OCI-LY3 (cell line): ENCODE measurements around the gene MKNK2.

Experiments used
- H2AFZ ChIP-seq: fragments of 200-600, 300-600 bp; shearing (Covaris generic); 2 replicates; pipeline ENCODE4 v1.6.0; 2014; ENCODE audit warnings: antibody characterized with exemption, low read depth, low read length
- H3K27ac ChIP-seq: fragments of 200-600, 300-600 bp; sonication (generic); 2 replicates; pipeline ENCODE4 v1.5.1; 2014; ENCODE audit warnings: mild to moderate bottlenecking, low read length, moderate library complexity, mixed read lengths
- H3K27me3 ChIP-seq: fragments of 200-600, 300-600 bp; sonication (generic); 2 replicates; pipeline ENCODE4 v1.6.1; 2014; ENCODE audit warnings: low read depth, low read length, mixed read lengths
- H3K36me3 ChIP-seq: fragments of 200-600, 300-600 bp; sonication (generic); replicated peaks from 2 replicates; pipeline ENCODE3; 2014; ENCODE audit warnings: low read depth, low read length, mixed read lengths
- H3K4me1 ChIP-seq: fragments of 300-600, 200-600 bp; sonication (generic); 2 replicates; pipeline ENCODE4 v1.6.1; 2014; ENCODE audit warnings: low read length, mixed read lengths
- H3K4me2 ChIP-seq: fragments of 200-600, 300-600 bp; sonication (generic); 2 replicates; pipeline ENCODE4 v1.6.1; 2014; ENCODE audit warnings: low read length, mixed read lengths
- H3K4me3 ChIP-seq: fragments of 300-600, 200-600 bp; sonication (generic); 2 replicates; pipeline ENCODE4 v1.5.1; 2014; ENCODE audit warnings: antibody characterized with exemption, mild to moderate bottlenecking, low read length, moderate library complexity
- H3K79me2 ChIP-seq: fragments of 300-600, 200-600 bp; shearing (Covaris generic); 2 replicates; pipeline ENCODE4 v1.6.1; 2014; ENCODE audit warnings: mild to moderate bottlenecking, low read length, mixed read lengths
- H3K9ac ChIP-seq: fragments of 300-600, 200-600 bp; shearing (Covaris generic); 2 replicates; pipeline ENCODE4 v1.6.0; 2014; ENCODE audit warnings: mild to moderate bottlenecking, low read length, moderate library complexity
- H3K9me3 ChIP-seq: fragments of 200-600, 300-600 bp; shearing (Covaris generic); 2 replicates; pipeline ENCODE4 v1.6.1; 2014; ENCODE audit warnings: low read length, mixed read lengths; ENCODE audit not compliant: insufficient read depth
- H4K20me1 ChIP-seq: fragments of 200-600, 300-600 bp; sonication (generic); 2 replicates; pipeline ENCODE4 v1.6.1; 2016; ENCODE audit warnings: low read length, mixed read lengths; ENCODE audit not compliant: insufficient read depth
- EZH2phosphoT487 ChIP-seq: fragments of 200-600 bp; shearing (Covaris generic); IDR thresholded peaks from 2 replicates; pipeline ENCODE4 v1.6.1; 2018; ENCODE audit warnings: antibody characterized with exemption, mixed run types, low read depth
- TF ChIP-seq, protein P1 (sequence below): fragments of 200-600, 300-600 bp; sonication (generic); IDR thresholded peaks from 2 replicates; pipeline ENCODE4 v1.5.1; 2014; ENCODE audit warnings: antibody characterized with exemption, low read length, low read depth

Gene MKNK2

DNA sequence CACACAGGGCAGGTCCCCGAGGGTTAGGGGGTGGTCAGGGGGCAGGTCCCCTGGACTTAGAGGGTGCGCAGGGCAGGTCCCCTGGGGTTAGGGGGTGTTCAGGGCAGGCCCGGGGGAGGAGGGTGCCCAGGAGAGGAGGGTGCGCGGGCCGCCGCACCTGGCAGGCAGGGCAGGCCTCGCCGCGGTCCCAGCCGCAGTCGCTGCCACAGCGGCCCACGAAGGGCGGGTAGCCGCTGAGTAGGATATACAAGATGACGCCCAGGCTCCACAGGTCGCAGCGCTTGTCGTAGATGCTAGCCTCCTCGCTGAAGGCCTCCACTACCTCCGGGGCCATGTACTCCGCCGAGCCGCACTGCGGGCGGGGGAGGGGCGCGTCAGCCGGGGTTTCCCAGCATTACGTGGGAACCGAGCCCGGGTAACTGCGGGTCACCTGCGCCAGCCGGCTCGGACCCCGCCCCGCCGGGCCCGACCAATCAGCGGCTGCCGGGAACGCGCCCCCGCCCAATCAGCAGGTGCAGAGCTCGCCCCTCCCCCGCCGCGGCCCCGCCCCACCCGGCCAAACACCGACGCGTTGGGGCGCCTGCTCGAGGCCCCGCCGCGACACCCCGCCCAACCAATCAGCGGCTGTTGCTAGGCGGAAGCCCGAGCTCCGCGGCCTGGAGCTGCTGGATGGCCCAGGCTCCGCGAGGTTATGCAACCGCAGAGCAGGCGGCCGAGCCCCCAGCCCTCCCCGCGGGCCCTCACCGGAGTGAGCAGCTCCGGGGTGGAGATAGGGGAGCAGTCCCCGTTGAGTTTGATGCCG lies 9.2 kb downstream of the MKNK2 start:
- Histone ChIP-seq H3K27me3 (no peaks in the 10 kb centered on the region), H4K20me1 (peaks cover 95% of the 10 kb centered on the region), H3K4me2 (peak overlapping the region; percentile 70), H3K9ac (peak overlapping the region; percentile 66), H3K27ac (peak overlapping the region; percentile 87), H3K4me1 (peaks cover 57% of the 10 kb centered on the region), H3K36me3 (peaks cover 78% of the 10 kb centered on the region), H2AFZ (no peak overlapping the region), H3K4me3 (peak overlapping the region; percentile 62), H3K9me3 (no peaks in the 10 kb centered on the region), H3K79me2 (peaks cover 59% of the 10 kb centered on the region)
- TF ChIP-seq, protein P1, sequence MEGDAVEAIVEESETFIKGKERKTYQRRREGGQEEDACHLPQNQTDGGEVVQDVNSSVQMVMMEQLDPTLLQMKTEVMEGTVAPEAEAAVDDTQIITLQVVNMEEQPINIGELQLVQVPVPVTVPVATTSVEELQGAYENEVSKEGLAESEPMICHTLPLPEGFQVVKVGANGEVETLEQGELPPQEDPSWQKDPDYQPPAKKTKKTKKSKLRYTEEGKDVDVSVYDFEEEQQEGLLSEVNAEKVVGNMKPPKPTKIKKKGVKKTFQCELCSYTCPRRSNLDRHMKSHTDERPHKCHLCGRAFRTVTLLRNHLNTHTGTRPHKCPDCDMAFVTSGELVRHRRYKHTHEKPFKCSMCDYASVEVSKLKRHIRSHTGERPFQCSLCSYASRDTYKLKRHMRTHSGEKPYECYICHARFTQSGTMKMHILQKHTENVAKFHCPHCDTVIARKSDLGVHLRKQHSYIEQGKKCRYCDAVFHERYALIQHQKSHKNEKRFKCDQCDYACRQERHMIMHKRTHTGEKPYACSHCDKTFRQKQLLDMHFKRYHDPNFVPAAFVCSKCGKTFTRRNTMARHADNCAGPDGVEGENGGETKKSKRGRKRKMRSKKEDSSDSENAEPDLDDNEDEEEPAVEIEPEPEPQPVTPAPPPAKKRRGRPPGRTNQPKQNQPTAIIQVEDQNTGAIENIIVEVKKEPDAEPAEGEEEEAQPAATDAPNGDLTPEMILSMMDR: no peak
- no peak for TF ChIP-seq EZH2phosphoT487

DNA sequence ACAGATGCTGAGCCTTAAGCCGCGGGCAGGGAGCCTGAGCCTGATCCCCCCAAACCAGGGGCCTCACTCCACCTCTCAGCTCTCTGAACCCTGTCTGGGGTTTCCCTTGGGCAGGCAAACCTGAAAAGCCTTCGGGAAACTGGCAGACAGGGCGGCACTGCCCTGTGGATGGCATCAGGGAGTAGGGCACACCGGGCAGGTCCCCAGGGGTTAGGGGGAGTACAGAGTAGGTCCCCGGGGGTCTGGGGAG lies 9.7 kb downstream of the MKNK2 start:
- Histone ChIP-seq H2AFZ (no peak overlapping the region), H3K27me3 (no peaks in the 10 kb centered on the region), H3K36me3 (peaks cover 73% of the 10 kb centered on the region), H3K9me3 (no peaks in the 10 kb centered on the region), H3K9ac (peak overlapping the region; percentile 66), H3K4me1 (peaks cover 52% of the 10 kb centered on the region), H3K4me3 (peak overlapping the region; percentile 62), H3K27ac (peak overlapping the region; percentile 87), H4K20me1 (peaks cover 89% of the 10 kb centered on the region), H3K4me2 (peak overlapping the region; percentile 70), H3K79me2 (peaks cover 53% of the 10 kb centered on the region)
- no peak for TF ChIP-seq EZH2phosphoT487
- TF ChIP-seq, protein P1: no peak

DNA sequence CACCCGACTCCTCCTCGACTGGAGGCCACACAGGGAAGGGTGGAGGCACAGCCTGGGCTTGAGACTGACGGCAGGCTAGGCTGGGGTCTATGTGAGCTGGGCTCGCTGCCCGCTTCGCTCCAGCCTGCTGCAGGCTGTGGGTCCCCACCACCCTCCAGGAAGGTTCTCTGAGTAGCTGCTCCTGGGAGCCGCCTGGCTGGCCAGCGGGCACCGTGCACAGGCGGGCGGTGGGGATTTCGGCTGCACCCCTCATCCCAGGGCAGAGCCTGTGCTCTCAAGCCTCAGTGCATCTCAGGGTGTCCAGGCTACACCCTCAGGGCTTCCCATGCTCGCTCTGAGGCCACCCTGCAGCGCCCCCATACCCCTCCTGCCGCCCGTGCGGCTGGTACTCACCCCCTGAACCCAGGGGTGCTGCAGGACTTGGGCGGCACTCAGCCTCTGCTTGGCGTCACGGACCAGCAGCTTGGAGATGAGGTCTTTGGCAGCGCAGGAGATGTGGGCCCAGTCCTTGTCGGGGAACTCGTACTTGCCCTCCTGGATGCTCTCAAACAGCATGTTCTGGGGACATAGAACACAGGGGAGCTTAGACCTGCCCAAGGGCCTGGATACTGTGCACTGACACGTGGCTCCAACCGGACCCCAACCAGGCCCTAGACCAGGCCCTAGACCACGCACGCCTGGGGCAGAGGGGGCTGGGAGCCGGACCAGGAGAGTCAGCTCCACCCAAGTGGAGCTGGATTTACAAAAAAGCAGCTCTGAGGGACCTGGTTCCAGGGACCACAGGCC lies 10.2 kb downstream of the MKNK2 start:
- Histone ChIP-seq H3K9ac (peak overlapping the region; percentile 66), H4K20me1 (peaks cover 84% of the 10 kb centered on the region), H3K4me3 (peak overlapping the region; percentile 62), H3K4me2 (peak overlapping the region; percentile 70), H3K9me3 (no peaks in the 10 kb centered on the region), H3K27ac (peak overlapping the region; percentile 87), H3K27me3 (no peaks in the 10 kb centered on the region), H2AFZ (no peak overlapping the region), H3K79me2 (peaks cover 48% of the 10 kb centered on the region), H3K36me3 (peaks cover 67% of the 10 kb centered on the region), H3K4me1 (peaks cover 47% of the 10 kb centered on the region)
- TF ChIP-seq, protein P1: no peak
- TF ChIP-seq EZH2phosphoT487: no peak

DNA sequence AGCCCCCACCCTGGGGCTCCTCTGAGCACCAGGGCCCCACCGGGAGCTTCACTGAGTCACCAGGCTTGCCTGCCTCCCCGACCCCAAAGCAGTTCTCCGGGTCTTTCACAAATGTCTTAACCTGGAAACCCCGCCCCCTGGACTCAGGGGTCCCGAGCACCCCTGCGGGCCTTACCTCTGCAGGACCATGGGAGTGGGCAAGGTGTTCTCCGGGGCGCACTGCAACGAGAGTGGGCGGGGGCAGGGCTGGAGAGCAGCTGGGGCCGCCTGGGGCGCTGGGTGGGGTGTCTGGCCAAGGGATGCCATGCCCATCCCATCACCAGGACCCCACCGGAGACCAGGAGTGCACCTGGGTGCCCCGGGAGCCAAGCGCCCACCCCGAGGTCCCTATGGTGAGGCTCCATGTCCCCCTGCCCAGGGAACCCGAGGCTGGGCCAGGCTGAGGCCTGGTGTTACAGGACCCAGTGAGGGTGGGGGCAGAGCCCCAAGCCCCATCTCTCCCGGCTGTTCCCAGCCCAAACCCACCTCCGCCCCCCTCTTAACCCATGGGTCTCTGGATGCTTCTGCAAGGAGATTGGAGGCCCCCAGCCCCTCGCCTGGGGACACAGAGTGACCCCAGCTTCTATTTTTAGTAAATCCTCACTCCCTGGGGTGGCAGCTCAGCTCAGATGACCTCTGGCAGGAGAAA lies 10.9 kb downstream of the MKNK2 start:
- TF ChIP-seq EZH2phosphoT487: no peak
- TF ChIP-seq, protein P1: no peak
- Histone ChIP-seq H3K9ac (no peak overlapping the region), H3K36me3 (peaks cover 60% of the 10 kb centered on the region), H3K4me1 (peaks cover 42% of the 10 kb centered on the region), H4K20me1 (peaks cover 77% of the 10 kb centered on the region), H3K27me3 (no peaks in the 10 kb centered on the region), H3K4me3 (no peak overlapping the region), H3K79me2 (peaks cover 41% of the 10 kb centered on the region), H3K9me3 (no peaks in the 10 kb centered on the region), H3K27ac (peak overlapping the region; percentile 87; the same call in 1 of the 2 replicates), H3K4me2 (no peak overlapping the region), H2AFZ (no peak overlapping the region)
